Measurements from ENCODE around the gene AFAP1L2.

The AFAP1L2 gene

GRCh38 chr10:114283535-114284234 is 120.6 kb downstream of the AFAP1L2 start:
- DNase-seq = no peak

- no peak for DNase-seq
Measured at GRCh38 chr10:114283091-114283490, 121.2 kb downstream of the AFAP1L2 start.

GRCh38 chr10:114282526-114282925 is 121.8 kb downstream of the AFAP1L2 start:
- DNase-seq = no peak

GRCh38 chr10:114281461-114281860 is 122.8 kb downstream of the AFAP1L2 start:
- DNase-seq = no peak

GRCh38 chr10:114281006-114281405 is 123.3 kb downstream of the AFAP1L2 start:
- no peak for DNase-seq

- DNase-seq = no peak
Measured at GRCh38 chr10:114279901-114280644, 124.2 kb downstream of the AFAP1L2 start.

GRCh38 chr10:114279289-114279688 is 125.0 kb downstream of the AFAP1L2 start:
- no peak for DNase-seq

GRCh38 chr10:114278884-114279191 is 125.5 kb downstream of the AFAP1L2 start:
- no peak for DNase-seq

- DNase-seq = no peak
Measured at GRCh38 chr10:114278140-114278883, 126.0 kb downstream of the AFAP1L2 start.

GRCh38 chr10:114276671-114277070 is 127.6 kb downstream of the AFAP1L2 start:
- no peak for DNase-seq

- no peak for DNase-seq
Measured at GRCh38 chr10:114276066-114276465, 128.2 kb downstream of the AFAP1L2 start.

GRCh38 chr10:114274616-114275453 is 129.5 kb downstream of the AFAP1L2 start:
- DNase-seq = no peak

GRCh38 chr10:114273910-114274309 is 130.4 kb downstream of the AFAP1L2 start:
- DNase-seq = no peak

GRCh38 chr10:114272696-114273095 is 131.6 kb downstream of the AFAP1L2 start:
- no peak for DNase-seq

GRCh38 chr10:114271779-114272167 is 132.5 kb downstream of the AFAP1L2 start:
- DNase-seq = no peak

- no peak for DNase-seq
Measured at GRCh38 chr10:114271075-114271778, 133.1 kb downstream of the AFAP1L2 start.

- no peak for DNase-seq
Measured at GRCh38 chr10:114266521-114266920, 137.8 kb downstream of the AFAP1L2 start.

- DNase-seq = no peak
Measured at GRCh38 chr10:114265392-114266053, 138.8 kb downstream of the AFAP1L2 start.

- no peak for DNase-seq
Measured at GRCh38 chr10:114262496-114262895, 141.8 kb downstream of the AFAP1L2 start.

GRCh38 chr10:114261076-114261475 is 143.2 kb downstream of the AFAP1L2 start:
- no peak for DNase-seq

GRCh38 chr10:114260366-114260765 is 143.9 kb downstream of the AFAP1L2 start:
- DNase-seq = no peak

GRCh38 chr10:114259824-114260223 is 144.5 kb downstream of the AFAP1L2 start:
- DNase-seq = no peak

Data from NCI-H446 treated with DMSO at 0.1 percent for 48 hours (cell line).